ENCODE data around the gene EIF6.

Gene EIF6

DNA sequence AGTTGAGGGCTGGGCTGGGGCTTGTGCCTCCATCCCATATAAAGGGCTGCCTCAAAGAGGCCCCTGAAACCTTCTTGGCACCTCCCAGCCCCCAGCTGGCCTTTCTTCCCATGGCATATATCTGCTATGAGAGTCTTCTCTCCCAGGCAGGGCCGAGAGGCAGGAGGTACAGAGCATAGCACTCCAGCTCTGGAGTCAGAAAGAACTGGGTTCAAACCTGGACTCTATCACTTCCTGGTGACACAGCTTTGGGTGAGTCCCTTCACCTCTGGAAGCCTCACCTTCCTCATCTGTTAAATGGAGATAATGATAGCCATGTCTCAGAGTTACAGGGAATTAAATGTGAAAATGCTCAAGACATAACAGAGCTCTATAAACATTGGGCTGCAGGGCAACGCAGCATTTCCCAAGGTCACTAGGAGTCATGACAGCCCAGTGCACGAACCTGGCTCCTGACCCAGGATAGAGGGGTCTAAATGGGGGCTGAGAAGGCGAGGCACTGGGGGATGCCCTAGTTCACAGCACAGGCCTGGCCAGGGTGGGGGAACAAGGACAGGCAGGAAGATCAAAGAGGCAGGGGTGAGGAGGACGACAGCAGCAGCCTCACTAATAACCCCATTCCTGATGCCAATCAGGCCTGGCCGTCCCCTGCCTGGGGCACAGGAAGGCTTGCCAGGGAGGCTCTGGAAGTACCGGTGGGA lies 5.8 kb upstream of the EIF6 start:
- DNase-seq (ENCODE audit: extremely low read depth, insufficient read length): no peak
- TF ChIP-seq, protein P1, sequence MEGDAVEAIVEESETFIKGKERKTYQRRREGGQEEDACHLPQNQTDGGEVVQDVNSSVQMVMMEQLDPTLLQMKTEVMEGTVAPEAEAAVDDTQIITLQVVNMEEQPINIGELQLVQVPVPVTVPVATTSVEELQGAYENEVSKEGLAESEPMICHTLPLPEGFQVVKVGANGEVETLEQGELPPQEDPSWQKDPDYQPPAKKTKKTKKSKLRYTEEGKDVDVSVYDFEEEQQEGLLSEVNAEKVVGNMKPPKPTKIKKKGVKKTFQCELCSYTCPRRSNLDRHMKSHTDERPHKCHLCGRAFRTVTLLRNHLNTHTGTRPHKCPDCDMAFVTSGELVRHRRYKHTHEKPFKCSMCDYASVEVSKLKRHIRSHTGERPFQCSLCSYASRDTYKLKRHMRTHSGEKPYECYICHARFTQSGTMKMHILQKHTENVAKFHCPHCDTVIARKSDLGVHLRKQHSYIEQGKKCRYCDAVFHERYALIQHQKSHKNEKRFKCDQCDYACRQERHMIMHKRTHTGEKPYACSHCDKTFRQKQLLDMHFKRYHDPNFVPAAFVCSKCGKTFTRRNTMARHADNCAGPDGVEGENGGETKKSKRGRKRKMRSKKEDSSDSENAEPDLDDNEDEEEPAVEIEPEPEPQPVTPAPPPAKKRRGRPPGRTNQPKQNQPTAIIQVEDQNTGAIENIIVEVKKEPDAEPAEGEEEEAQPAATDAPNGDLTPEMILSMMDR (IDR thresholded peaks at IDR 0.05; ENCODE audit: insufficient read depth, low read length, poor library complexity, severe bottlenecking): no peak

DNA sequence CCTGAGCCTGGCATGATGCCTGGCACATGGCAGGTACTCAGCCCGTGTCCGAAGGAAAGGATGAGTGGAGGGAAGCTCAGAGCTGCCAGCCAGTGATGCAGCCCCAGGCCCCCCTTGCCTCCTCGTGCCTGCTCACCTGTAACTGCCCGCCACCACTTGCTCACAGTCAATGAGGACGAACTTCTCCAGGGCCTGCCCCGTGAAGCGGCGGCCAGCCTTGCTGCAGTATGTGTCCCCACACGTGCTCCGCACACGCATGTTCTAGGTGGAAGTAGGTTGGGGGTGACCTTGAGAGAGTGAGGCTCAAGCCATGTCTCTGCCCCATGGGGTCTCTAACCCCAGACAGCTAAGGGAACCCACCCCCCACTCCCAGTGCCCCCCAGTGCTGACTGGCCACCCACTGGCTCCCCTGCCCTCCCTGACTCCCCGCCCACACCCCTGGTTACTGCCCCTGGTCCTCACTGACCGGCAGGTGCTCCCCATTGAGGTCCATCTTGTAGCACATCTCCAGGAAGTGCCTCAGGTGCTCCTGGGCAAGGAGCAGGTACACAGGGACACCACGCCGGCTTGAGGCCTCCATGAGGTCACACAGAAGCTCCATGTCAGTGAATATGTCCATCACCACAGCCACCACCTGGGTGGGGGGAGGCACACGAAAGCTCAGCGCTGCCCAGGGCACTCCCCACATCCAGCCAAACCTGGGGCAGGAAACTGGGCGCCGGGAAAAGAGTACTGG lies 3.9 kb upstream of the EIF6 start:
- H3K4me3 ChIP-seq (replicated peaks; ENCODE audit: low read depth, low read length): no peak overlapping the region
- TF ChIP-seq, protein P1 (IDR thresholded peaks at IDR 0.05; ENCODE audit: insufficient read depth, low read length, poor library complexity, severe bottlenecking): no peak
- no peaks in the 10 kb centered on the region for H3K36me3 ChIP-seq (ENCODE audit: control insufficient read depth, insufficient read depth, low read length)
- no peaks in the 10 kb centered on the region for H3K27me3 ChIP-seq (replicated peaks; ENCODE audit: control insufficient read depth, insufficient read depth, low read length)
- DNase-seq (ENCODE audit: extremely low read depth, insufficient read length): no peak

More for the DNA sequence above, 5.8 kb upstream of the EIF6 start:
- Histone ChIP-seq H3K4me3 (replicated peaks; ENCODE audit: low read depth, low read length) (no peak overlapping the region), H3K27me3 (replicated peaks; ENCODE audit: control insufficient read depth, insufficient read depth, low read length) (no peaks in the 10 kb centered on the region), H3K36me3 (ENCODE audit: control insufficient read depth, insufficient read depth, low read length) (no peaks in the 10 kb centered on the region)

GRCh38 chr20:35287509-35288324 lies 3.1 kb upstream of the EIF6 start:
- TF ChIP-seq, protein P1 (IDR thresholded peaks at IDR 0.05; ENCODE audit: insufficient read depth, low read length, poor library complexity, severe bottlenecking): no peak
- Histone ChIP-seq H3K27me3 (replicated peaks; ENCODE audit: control insufficient read depth, insufficient read depth, low read length) (no peaks in the 10 kb centered on the region), H3K36me3 (ENCODE audit: control insufficient read depth, insufficient read depth, low read length) (no peaks in the 10 kb centered on the region), H3K4me3 (replicated peaks; ENCODE audit: low read depth, low read length) (no peak overlapping the region)
- DNase-seq (ENCODE audit: extremely low read depth, insufficient read length): no peak

DNA sequence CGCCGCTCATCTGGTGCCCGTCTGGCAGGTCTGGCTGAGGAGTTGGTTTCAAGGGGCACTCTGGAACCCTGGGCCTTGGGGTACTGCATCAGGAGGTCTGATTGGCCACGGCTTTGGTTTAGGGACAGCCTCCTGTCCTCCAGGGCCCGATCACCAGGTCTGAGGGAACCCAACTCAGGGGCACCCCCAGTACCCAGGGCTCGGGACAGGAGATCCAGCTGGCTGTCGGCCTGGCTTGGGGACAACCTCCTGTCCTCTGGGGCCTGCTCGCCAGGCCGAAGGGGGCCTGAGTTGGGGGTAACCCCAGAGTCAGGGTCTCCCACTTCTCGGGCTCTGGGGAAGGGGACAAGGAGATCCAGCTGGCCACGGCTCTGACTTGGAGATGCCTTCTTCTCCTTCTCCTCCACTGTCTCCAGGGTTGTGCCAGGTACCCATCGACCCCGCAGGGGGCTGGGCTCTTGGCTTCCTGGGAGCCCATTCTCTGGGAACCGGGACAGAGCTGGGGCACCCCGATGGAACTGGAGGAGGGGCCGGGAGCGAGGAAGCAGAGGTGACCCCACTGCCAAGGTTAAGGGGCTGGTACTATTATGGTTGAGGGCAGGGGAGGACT lies 2.4 kb upstream of the EIF6 start:
- no peak for DNase-seq (ENCODE audit: extremely low read depth, insufficient read length)
- TF ChIP-seq, protein P1 (IDR thresholded peaks at IDR 0.05; ENCODE audit: insufficient read depth, low read length, poor library complexity, severe bottlenecking): no peak
- H3K4me3 ChIP-seq (replicated peaks; ENCODE audit: low read depth, low read length): no peak overlapping the region
- no peaks in the 10 kb centered on the region for H3K27me3 ChIP-seq (replicated peaks; ENCODE audit: control insufficient read depth, insufficient read depth, low read length)
- H3K36me3 ChIP-seq (ENCODE audit: control insufficient read depth, insufficient read depth, low read length): no peaks in the 10 kb centered on the region

DNA sequence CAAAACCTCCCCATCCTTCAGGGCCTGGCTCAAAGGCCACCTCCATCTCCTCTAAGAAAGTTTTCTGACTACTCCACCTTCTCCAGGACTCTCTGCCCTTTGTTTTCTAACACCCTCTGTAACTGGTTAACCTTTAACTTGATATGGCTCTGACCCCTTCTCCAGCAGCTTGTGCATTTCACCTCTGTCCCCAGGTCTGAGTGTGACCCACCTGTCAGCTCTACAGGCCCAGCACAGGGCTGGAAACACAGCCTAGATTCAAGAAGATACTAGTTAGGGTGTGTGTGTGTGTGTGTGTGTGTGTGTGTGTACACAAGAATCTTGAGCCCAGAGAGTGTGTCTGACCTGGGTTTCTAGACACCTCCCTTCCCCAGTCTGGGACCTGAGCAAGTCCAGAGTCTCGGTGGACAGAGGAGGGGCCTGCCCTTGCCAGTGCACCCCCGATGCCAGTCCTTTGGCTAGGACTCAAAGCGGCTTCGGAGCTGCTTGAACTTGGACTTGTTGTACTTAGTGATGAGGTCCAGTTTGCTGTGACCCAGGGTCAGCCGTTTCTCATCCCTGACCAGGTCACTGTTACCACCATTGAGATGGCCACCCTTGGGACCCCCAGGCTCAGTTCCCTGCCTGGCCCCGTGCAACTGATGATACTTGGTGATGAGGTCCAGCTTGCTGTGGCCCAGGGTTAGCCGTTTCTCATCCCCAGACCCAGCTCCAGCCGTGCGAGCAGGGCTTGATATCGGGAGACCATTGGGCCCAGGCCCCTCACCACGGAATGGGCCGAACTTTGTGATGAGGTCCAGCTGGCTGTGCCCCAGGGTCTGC lies 1.7 kb upstream of the EIF6 start:
- DNase-seq (ENCODE audit: extremely low read depth, insufficient read length): no peak
- H3K4me3 ChIP-seq (replicated peaks; ENCODE audit: low read depth, low read length): no peak overlapping the region

More for the DNA sequence above, 1.7 kb upstream of the EIF6 start:
- no peaks in the 10 kb centered on the region for H3K27me3 ChIP-seq (replicated peaks; ENCODE audit: control insufficient read depth, insufficient read depth, low read length)
- TF ChIP-seq, protein P1 (IDR thresholded peaks at IDR 0.05; ENCODE audit: insufficient read depth, low read length, poor library complexity, severe bottlenecking): no peak
- no peaks in the 10 kb centered on the region for H3K36me3 ChIP-seq (ENCODE audit: control insufficient read depth, insufficient read depth, low read length)
